GM19240 (cell line): ENCODE measurements around the gene TTC28.

Source experiments
- DNase-seq: peaks from one replicate; pipeline ENCODE4 v3.0.0; 2011; ENCODE audit warnings: low spot score; ENCODE audit not compliant: insufficient read length

Gene TTC28

DNA sequence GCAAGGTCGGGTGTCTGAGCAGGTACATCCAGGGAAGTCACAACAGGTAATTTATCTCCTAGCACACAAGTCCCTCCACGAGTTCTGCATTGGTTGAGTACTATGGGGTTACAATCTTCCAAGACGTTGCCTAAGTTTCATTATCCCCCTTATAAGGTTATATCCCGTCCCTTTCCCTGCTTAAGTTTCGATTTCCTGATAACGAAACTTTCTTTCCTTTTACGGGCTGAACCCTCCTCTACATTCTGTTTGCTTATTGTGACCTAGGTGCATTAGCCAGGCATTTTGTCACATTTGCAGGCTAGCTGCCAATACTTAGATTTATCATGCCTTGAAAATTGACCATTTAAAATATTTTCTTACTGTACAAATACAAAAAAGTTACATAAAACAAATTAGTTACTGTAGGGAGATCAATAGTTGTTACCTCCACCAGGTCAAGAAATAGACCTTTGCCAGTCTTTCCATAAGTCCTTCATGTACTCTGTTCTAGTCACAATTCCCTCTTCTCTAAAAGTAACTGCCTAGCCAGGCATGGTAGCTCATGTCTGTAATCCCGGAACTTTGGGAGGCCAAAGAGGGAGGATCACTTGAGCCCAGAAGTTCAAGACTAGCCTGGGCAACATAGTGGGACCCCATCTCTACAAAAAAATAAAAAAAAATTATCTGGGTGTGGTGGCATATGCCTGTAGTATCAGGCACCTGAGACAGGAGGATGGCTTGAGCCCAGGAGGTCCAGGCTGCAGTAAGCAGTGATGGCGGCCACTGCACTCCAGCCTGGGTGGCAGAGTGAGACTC is 746.3 kb downstream of the TTC28 start:
- no peak for DNase-seq

DNA sequence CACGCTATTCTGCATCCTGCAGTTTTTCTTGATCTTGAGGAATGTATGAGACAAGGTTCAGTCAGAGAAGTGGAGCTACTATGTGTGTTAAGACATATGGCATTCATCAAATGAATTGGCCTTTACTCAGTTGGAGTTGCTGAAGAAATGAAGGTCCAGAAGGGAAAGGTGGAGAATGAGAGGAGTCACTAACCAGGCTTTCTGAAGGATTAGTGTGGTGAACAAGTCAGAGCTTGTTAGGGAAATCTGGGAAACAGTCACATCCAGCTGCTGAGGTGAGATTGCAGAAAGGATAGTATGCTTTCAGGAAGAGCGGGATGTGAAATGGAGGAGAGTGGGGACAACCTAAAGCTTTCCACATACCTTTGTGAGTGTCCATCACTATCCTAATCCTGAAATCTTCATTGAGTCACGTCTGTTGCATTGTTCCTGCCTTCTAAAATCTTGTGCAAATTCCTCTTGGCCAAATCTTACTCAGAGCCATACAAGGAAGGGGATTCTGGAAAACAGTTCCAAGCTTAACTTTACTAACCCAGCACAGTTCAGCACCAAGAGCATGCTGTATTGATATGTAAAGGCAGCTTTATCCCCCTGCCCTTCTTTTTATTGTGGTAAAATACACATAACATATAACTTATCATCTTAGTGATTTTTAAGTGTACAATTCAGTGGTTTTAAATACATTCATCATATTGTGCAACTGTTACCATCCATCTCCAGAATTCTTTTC is 749.1 kb downstream of the TTC28 start:
- no peak for DNase-seq
